NCI-H524 treated with DMSO at 0.1 percent for 48 hours (cell line): Measurements from ENCODE around the gene MYO16.

Source experiments
- DNase-seq: peaks from one replicate; lab custom pipeline; 2025; lab: John Stamatoyannopoulos, UW

Gene MYO16

GRCh38 chr13:109241160-109241559 is 611.7 kb downstream of the MYO16 start:
- DNase-seq, result no peak

GRCh38 chr13:109243311-109243951 is 614.0 kb downstream of the MYO16 start:
- no peak for DNase-seq

GRCh38 chr13:109244566-109244965 is 615.2 kb downstream of the MYO16 start:
- DNase-seq, result no peak

GRCh38 chr13:109246001-109246400 is 616.6 kb downstream of the MYO16 start:
- no peak for DNase-seq

GRCh38 chr13:109249780-109250528 is 620.5 kb downstream of the MYO16 start:
- no peak for DNase-seq

GRCh38 chr13:109251956-109252355 is 622.5 kb downstream of the MYO16 start:
- DNase-seq, result no peak

GRCh38 chr13:109253316-109253715 is 623.9 kb downstream of the MYO16 start:
- DNase-seq, result no peak

- DNase-seq, result no peak
Measured at GRCh38 chr13:109254274-109254673, 624.9 kb downstream of the MYO16 start.

- DNase-seq, result no peak
Measured at GRCh38 chr13:109255141-109255856, 625.9 kb downstream of the MYO16 start.

GRCh38 chr13:109256866-109257760 is 627.7 kb downstream of the MYO16 start:
- DNase-seq, result no peak
